ENCODE data around the gene TAS2R20.

- TF ChIP-seq CTCF (IDR thresholded peaks at IDR 0.05) (no peak), POLR2A (IDR thresholded peaks at IDR 0.05) (no peak)
Measured at GRCh38 chr12:11007608-11008007, 9.5 kb upstream of the TAS2R20 start.

Data from heart left ventricle (tissue), 13 donors.